ENCODE measurements around the gene MAP4. TPM values are rescaled to one million over a fixed set of nuclear protein-coding genes. Genes with fewer than 3 reads are reported as not detected.

The MAP4 gene
- total RNA-seq, 1 donor from 2014 or later, result 166 TPM

GRCh38 chr3:48001991-48002390 is 14.2 kb downstream of the MAP4 start:
- no peak for ATAC-seq
- H3K27me3 ChIP-seq (ENCODE audit: low read depth), result no peaks in the 10 kb centered on the region
- peaks cover 6% of the 10 kb centered on the region for H3K4me1 ChIP-seq
- intact Hi-C loops (cut with DNase I), result no loop called here
- H3K9me3 ChIP-seq, result no peaks in the 10 kb centered on the region
- no peaks in the 10 kb centered on the region for H3K36me3 ChIP-seq
- DNase-seq, result no peak
- H3K27ac ChIP-seq, result no peak overlapping the region
- no peak overlapping the region for H3K4me3 ChIP-seq
- no peak for TF ChIP-seq CTCF (IDR thresholded peaks at IDR 0.05)

DNA sequence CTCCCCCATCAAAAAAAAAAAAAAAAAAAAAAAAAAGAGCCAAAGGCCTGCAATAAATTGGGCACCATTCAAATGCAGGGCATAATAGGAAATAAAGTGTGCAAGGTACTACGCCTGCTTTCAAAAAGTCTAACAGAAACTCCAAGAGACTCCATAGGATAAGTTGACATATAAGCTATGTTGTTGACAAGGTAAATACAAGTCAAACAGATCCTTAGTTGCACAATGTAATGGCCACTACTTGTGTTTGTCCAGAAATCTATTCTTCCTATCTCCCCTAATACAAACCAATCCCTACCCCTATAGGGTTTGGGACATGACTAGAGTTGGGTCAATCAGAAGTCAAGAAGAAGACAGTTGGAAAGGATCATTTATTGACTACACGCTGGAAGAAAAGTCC is 16.0 kb downstream of the MAP4 start:
- Histone ChIP-seq H3K36me3 (peaks cover 9% of the 10 kb centered on the region), H3K27ac (no peak overlapping the region), H3K27me3 (ENCODE audit: low read depth) (no peaks in the 10 kb centered on the region), H3K9me3 (no peaks in the 10 kb centered on the region), H3K4me1 (peaks cover 6% of the 10 kb centered on the region), H3K4me3 (no peak overlapping the region)
- no peak for ATAC-seq
- intact Hi-C loops (cut with DNase I), result no loop called here
- no peak for DNase-seq
- TF ChIP-seq CTCF (IDR thresholded peaks at IDR 0.05), result no peak

GRCh38 chr3:47996440-47996839 is 19.8 kb downstream of the MAP4 start:
- H3K27me3 ChIP-seq (ENCODE audit: low read depth), result no peaks in the 10 kb centered on the region
- H3K4me3 ChIP-seq, result no peak overlapping the region
- no peak overlapping the region for H3K27ac ChIP-seq
- H3K36me3 ChIP-seq, result peaks cover 16% of the 10 kb centered on the region
- intact Hi-C loops (cut with DNase I), result no loop called here
- no peaks in the 10 kb centered on the region for H3K9me3 ChIP-seq
- ATAC-seq, result no peak
- peaks cover 14% of the 10 kb centered on the region for H3K4me1 ChIP-seq
- TF ChIP-seq CTCF (IDR thresholded peaks at IDR 0.05), result no peak
- DNase-seq, result no peak

DNA sequence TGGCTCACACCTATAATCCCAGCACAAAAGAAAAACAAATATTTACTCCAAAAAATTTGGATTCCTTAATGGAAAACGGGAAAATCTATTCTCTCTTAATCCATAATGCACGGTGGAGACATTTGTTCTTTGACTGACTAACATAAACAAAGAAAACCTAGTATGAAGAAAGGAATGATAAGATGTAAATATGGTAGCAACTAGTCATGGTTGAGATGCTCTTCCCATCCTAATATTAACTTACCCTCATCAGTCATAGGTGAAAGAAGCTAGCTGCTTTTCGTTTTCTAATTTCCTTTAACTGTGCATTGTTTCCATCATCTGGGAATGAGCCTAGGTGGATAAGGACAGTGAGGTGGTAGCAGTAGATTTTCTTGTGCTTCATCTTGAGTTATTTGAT is 22.0 kb downstream of the MAP4 start:
- intact Hi-C loops (cut with DNase I), result no loop called here
- ATAC-seq (no peak), DNase-seq (no peak)
- H3K36me3 ChIP-seq, result peaks cover 16% of the 10 kb centered on the region
- TF ChIP-seq CTCF (IDR thresholded peaks at IDR 0.05), result no peak
- no peaks in the 10 kb centered on the region for H3K9me3 ChIP-seq
- H3K4me3 ChIP-seq, result no peak overlapping the region
- no peaks in the 10 kb centered on the region for H3K27me3 ChIP-seq (ENCODE audit: low read depth)
- H3K27ac ChIP-seq, result no peak overlapping the region
- peaks cover 24% of the 10 kb centered on the region for H3K4me1 ChIP-seq

DNA sequence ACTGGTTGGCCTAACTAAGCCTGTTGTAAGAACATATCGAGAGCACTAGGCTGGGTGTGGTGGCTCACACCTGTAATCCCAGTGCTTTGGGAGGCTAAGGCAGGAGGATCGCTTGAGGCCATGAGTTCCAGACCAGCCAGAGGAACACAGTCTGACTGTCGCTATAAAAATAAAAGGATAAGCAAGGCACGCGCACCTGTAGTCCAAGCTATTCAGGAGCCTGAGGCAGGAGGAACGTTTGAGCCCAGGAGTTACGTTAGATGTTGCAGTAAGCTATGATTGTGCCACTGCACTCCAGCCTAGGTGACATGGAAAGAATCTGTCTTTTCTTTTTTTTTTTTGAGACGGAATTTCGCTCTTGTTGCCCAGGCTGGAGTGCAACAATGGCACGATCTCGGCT is 24.9 kb downstream of the MAP4 start:
- peaks cover 19% of the 10 kb centered on the region for H3K4me1 ChIP-seq
- intact Hi-C loops (cut with DNase I), result no loop called here
- H3K4me3 ChIP-seq, result no peak overlapping the region
- TF ChIP-seq CTCF (IDR thresholded peaks at IDR 0.05), result no peak
- no peak overlapping the region for H3K27ac ChIP-seq
- no peak for DNase-seq
- H3K36me3 ChIP-seq, result peaks cover 16% of the 10 kb centered on the region
- H3K27me3 ChIP-seq (ENCODE audit: low read depth), result no peaks in the 10 kb centered on the region
- H3K9me3 ChIP-seq, result no peaks in the 10 kb centered on the region
- no peak for ATAC-seq

DNA sequence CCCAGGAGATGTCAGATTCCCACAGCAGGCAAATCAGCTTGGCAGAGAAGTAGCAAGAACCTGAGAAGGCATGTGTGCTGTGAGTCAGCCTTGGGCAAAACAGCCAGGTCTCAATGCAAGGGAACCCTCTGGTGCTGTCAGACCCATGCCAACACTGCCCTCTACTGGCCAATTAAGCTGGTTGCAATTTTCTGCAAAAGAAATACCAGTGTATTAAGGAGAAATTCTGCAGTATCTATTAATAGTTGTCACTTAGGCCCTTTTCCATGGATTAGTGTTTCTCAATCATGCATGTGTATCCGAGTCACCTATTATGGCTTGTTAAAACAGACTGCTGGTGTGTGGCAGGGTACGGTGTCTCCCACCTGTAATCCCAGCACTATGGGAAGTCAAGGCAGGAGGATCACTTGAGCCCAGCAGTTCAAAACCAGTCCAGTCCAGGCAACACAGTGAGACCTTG is 26.2 kb downstream of the MAP4 start:
- Histone ChIP-seq H3K36me3 (peaks cover 8% of the 10 kb centered on the region), H3K27me3 (ENCODE audit: low read depth) (no peaks in the 10 kb centered on the region), H3K9me3 (no peaks in the 10 kb centered on the region), H3K4me1 (peaks cover 28% of the 10 kb centered on the region), H3K4me3 (no peak overlapping the region), H3K27ac (no peak overlapping the region)
- DNase-seq (peak; percentile 60), ATAC-seq (peak; percentile 95 to 96)
- TF ChIP-seq CTCF (IDR thresholded peaks at IDR 0.05), result peak; percentile 93
- intact Hi-C loops (cut with DNase I), result no loop called here
